ENCODE results near the gene ANXA8L1.

- no peak for TF ChIP-seq CTCF (IDR thresholded peaks at IDR 0.05; ENCODE audit: poor library complexity, severe bottlenecking)
- no peak for TF ChIP-seq EP300 (conservative IDR thresholded peaks at IDR 0.05; ENCODE audit: poor library complexity, severe bottlenecking)
- no peak for TF ChIP-seq TAF1 (IDR thresholded peaks at IDR 0.05; ENCODE audit: low read depth)
- TF ChIP-seq REST (IDR thresholded peaks at IDR 0.05; ENCODE audit: borderline replicate concordance): no peak
- no peak for TF ChIP-seq EZH2 (IDR thresholded peaks at IDR 0.05; ENCODE audit: borderline replicate concordance, insufficient read depth, low read length, poor library complexity, severe bottlenecking)
- TF ChIP-seq POLR2AphosphoS5 (IDR thresholded peaks at IDR 0.05): no peak
Observed at GRCh38 chr10:46326066-46326465, 49.5 kb upstream of the ANXA8L1 start.
